ENCODE data around the gene RNASE9. TPM values are rescaled to one million over a fixed set of nuclear protein-coding genes. Genes with fewer than 3 reads are reported as not detected.
"Not testable (repeated sequence)": the region's sequence is repeated elsewhere in the genome, so short reads cannot be mapped to it uniquely, and the experiment has no call there.

The RNASE9 gene
- total RNA-seq, 1 donor from 2014 or later: not detected

- no peak for DNase-seq (ENCODE audit: low spot score)
Observed at GRCh38 chr14:20578325-20578724, 17.5 kb upstream of the RNASE9 start.

- DNase-seq (ENCODE audit: low spot score): not testable (repeated sequence)
Observed at GRCh38 chr14:20572382-20572990, 11.6 kb upstream of the RNASE9 start.

- DNase-seq (ENCODE audit: low spot score): not testable (repeated sequence)
Observed at GRCh38 chr14:20570720-20571119, 9.9 kb upstream of the RNASE9 start.

- DNase-seq (ENCODE audit: low spot score): not testable (repeated sequence)
Observed at GRCh38 chr14:20569865-20570264, 9.0 kb upstream of the RNASE9 start.

DNA sequence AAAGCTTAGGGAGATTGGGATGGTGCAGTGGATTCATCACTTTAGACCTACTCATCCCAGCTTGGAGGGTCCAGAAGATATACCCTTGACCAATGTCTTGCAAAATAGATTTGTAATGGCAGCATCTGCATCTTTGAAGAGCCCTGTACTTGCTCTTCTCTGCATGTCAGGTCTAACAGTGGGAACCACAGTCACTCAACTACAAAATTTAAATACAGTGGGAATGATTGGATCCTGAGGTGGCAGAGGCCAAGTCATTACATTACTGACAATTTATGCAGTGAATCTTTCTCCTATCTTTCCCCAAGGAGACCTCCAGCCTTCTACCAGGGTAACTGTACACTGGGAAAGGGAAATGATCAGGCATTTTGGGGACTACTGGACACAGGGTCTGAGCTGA is 8.2 kb upstream of the RNASE9 start:
- DNase-seq (ENCODE audit: low spot score): no peak

DNA sequence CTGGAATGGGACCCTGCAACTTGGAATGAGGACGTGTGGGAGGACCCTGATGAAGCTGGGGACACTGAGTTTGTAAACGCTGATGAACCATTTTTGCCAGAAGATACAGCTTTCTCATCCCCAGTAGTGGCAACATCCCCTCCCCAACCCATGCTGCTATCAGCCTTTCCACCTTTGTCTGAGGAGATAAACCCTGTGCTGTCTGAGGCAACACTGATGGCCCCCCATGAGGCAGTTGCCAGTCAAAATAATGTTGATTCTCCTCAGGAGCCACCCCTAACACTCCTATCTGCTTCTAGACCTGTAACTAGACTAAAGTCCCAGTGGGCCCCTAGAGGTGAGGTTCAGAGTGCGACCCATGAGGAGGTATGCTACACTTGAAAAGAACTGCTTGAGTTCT is 7.5 kb upstream of the RNASE9 start:
- no peak for DNase-seq (ENCODE audit: low spot score)

DNA sequence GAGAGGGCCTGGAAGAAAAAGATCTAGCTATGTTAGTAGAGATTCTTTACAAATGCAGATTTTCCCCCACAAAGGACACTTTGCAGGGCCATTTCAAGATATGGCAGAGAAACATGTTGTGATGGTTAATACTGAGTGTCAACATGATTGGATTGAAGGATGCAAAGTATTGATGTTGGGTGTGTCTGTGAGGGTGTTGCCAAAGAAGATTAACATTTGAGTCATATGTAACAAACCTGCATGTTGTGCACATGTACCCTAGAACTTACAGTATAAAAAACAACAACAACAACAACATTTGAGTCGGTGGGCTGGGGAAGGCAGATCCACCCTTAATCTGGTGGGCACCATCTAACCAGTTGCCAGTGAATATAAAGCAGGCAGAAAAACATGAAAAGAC is 6.4 kb upstream of the RNASE9 start:
- DNase-seq (ENCODE audit: low spot score): not testable (repeated sequence)

GRCh38 chr14:20564501-20564997 is 3.7 kb upstream of the RNASE9 start:
- DNase-seq (ENCODE audit: low spot score): no peak

DNA sequence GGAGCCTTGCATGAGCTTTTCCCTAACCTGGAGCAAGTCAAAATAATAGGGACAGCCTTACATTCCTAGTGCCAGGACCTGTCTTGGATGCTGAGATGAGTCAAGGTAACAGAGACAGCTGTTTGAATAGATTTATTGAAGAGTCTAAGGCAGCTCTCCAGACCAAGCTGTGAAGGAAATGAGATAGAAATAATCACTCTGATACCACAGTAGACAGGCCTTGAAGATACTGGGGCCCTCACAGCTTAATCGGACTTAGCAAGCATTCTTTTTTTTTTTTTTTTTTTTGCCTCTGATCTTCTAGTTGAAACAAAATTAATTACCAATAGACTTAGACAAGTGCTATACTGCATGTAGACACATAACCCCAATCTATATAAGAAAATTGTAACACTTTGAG is 3.1 kb upstream of the RNASE9 start:
- no peak for DNase-seq (ENCODE audit: low spot score)

DNA sequence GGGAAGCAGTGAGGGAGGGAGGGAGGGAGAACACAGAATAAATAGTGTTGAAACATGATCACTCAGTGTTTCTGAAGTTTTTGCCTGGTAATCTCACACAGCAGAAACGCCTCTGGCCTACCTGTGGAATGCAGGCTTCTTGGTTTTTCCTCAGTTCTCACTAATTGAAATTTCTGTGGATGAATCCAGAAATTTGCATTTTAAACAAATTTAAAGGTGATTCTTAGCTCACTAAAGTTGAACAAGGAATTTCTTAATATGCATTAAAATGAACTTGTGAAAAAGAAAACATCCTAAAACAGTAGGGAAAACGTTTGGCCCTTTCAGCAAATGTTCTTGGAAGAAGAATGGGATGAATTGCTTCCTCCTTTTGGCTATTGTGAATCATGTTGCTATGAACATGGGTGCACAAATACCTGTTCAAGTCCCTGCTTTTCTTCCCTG is 1.4 kb downstream of the RNASE9 start:
- DNase-seq (ENCODE audit: low spot score): no peak

- no peak for DNase-seq (ENCODE audit: low spot score)
Observed at GRCh38 chr14:20557212-20557542, 3.7 kb downstream of the RNASE9 start.

DNA sequence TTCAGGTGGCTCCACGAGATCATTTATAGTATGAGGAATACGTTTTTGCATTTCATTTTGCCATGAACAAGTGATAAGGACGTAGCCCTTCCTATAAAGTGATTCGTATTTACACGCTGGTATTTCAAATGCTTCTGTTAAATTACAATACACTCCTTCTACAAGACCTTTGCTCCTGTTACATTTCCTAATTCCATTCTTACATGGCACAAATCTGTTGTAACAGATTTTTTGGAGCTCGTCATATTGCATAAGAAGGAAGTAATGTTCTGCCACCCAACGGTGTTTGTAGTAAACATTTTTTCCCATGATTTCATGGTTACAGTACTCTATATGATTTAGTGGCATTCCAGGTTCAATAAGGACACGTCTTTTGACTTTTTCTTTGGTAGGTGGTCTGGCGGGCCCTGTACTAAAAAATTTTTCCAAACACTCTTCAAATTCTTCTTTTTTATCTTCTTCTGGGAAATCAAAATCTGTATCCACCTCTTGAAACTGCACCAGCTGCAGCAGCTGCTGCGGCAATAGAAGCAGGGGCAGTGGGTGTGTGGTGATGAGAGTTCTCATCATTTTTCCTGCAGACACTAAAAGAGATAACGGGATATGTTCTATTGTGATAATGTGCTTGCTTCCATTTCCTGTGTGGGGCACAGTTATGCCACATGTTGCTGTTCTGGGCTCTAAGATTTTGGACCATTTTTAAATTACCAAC is 4.2 kb downstream of the RNASE9 start:
- no peak for DNase-seq (ENCODE audit: low spot score)

- DNase-seq (ENCODE audit: low spot score): no peak
Observed at GRCh38 chr14:20555845-20556244, 5.0 kb downstream of the RNASE9 start.

- no peak for DNase-seq (ENCODE audit: low spot score)
Observed at GRCh38 chr14:20553024-20553423, 7.8 kb downstream of the RNASE9 start.

GRCh38 chr14:20551606-20552005 is 9.2 kb downstream of the RNASE9 start:
- DNase-seq (ENCODE audit: low spot score): no peak

GRCh38 chr14:20550926-20551325 is 9.9 kb downstream of the RNASE9 start:
- DNase-seq (ENCODE audit: low spot score): no peak

- DNase-seq (ENCODE audit: low spot score): no peak
Observed at GRCh38 chr14:20548414-20549158, 12.3 kb downstream of the RNASE9 start.

- no peak for DNase-seq (ENCODE audit: low spot score)
Observed at GRCh38 chr14:20546877-20547276, 14.0 kb downstream of the RNASE9 start.

DNA sequence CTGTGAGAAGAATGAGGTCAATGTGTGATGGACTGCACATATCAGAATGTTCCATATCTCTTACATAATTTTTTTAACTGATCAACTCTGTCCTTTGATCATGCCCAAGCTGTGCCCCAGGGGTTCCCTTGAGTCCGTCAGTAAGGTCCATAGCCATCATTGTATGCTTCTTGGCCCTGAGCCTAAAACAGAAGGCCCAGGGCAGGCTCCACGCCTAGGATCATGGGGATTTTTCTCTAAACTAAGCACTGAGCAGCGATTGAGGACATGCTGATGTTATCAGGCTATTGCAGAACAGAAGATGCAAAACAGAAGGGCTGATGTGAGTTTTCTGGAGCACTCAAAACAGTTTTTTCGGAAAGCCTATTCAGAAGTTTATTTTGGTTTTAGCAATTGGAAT is 20.9 kb downstream of the RNASE9 start:
- DNase-seq (ENCODE audit: low spot score): no peak

GRCh38 chr14:20530771-20531571 is 29.9 kb downstream of the RNASE9 start:
- no peak for DNase-seq (ENCODE audit: low spot score)

DNA sequence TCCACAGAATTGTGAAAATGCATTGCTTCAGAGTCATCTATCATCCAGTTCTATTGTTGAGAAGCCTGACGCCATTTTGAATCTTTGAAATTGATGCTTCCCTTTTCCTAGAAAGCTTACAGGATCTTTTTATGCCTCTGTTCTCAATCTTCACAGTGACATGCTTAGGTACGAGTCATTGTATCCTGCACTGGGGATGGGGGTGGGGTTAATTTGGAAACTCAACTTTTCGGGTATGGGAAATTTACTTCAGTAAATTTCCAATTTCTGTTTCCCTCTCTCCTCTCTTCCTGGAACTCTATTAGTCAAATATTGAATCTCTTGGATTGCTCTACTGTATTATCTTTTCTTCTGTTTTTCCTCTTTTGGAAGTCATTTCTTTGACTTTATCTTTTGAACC is 31.0 kb downstream of the RNASE9 start:
- DNase-seq (ENCODE audit: low spot score): no peak
